Epithelial cell of proximal tubule (primary cell): Measurements from ENCODE around the gene KCTD16. TPM values are rescaled to one million over a fixed set of nuclear protein-coding genes. Genes with fewer than 3 reads are reported as not detected.

Experiments
- DNase-seq: peaks from one replicate; pipeline ENCODE4 v3.0.0-alpha.2; 2011; ENCODE audit warnings: low read depth
- H3K4me3 ChIP-seq: 2 replicates; pipeline ENCODE4 v1.5.1; 2011; ENCODE audit warnings: low read depth, mild to moderate bottlenecking, low read length
- CTCF ChIP-seq: conservative IDR thresholded peaks from 2 replicates; pipeline ENCODE4 v1.5.1; 2012; ENCODE audit warnings: low read depth, mild to moderate bottlenecking, low read length
- total RNA-seq: library from RNA; depleted of rRNA; stranded (reverse); fragments of >200 nt; gene quantifications from 2 replicates; pipeline ENCODE4 v1.2.3, GENCODE V29; 2015

KCTD16 gene
- total RNA-seq, 1 donor from 2014 or later = 0.06 TPM

- TF ChIP-seq CTCF = no peak
- no peak for DNase-seq
- H3K4me3 ChIP-seq = no peak overlapping the region
Observed at GRCh38 chr5:144202726-144203125, 32.1 kb downstream of the KCTD16 start.

- peak; percentile 26 for DNase-seq
- peak; percentile 93 for TF ChIP-seq CTCF
- no peak overlapping the region for H3K4me3 ChIP-seq
Observed at GRCh38 chr5:144203750-144204596, 33.3 kb downstream of the KCTD16 start.

- H3K4me3 ChIP-seq = peak overlapping the region; percentile 47
- TF ChIP-seq CTCF = no peak
- DNase-seq = no peak
Observed at GRCh38 chr5:144205141-144205551, 34.5 kb downstream of the KCTD16 start.

- no peak overlapping the region for H3K4me3 ChIP-seq
- TF ChIP-seq CTCF = no peak
- DNase-seq = no peak
Observed at GRCh38 chr5:144206141-144206540, 35.5 kb downstream of the KCTD16 start.

- TF ChIP-seq CTCF = peak; percentile 11
- no peak for DNase-seq
- no peak overlapping the region for H3K4me3 ChIP-seq
Observed at GRCh38 chr5:144207875-144208444, 37.3 kb downstream of the KCTD16 start.

- no peak overlapping the region for H3K4me3 ChIP-seq
- TF ChIP-seq CTCF = no peak
- DNase-seq = no peak
Observed at GRCh38 chr5:144209361-144209760, 38.7 kb downstream of the KCTD16 start.
